ENCODE data around the gene PEAR1.

Gene PEAR1

DNA sequence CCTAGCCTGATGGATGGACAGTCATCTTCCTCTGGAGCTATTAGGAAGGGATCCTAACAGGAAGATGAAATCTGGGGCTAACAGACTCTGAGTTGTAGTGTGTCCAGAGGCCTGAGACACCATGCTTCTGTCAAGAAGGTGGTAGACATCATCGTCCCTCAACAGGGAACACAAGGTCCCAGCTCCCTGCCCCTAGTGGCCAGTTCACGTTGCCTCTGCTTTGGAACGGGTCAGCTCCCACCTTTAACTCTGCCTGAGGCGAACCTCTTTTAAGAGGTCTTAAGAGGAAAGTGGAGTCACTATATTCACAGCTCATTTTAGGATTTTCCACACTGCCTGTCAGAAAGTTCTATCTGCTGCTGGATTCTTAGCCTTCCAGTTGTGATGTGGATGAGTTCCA, 55.2 kb downstream of the PEAR1 start:
- H3K4me3 ChIP-seq (ENCODE audit: control insufficient read depth in 1 of 7, extremely low read depth in 1 of 7, insufficient read depth in 4 of 7, low read depth in 2 of 7, low read length in 6 of 7) = no peak overlapping the region
- CTCF ChIA-PET = interaction anchor here (0.7 to 1.3 kb wide), 5 partner anchors 9 to 102 kb away, joined by 3 to 4 read pairs (median 3); no protein-coding TSS in a partner anchor
- no peak for DNase-seq
- H3K9me3 ChIP-seq (ENCODE audit: control extremely low read depth in 1 of 5, control insufficient read depth in 4 of 5, insufficient read depth in 2 of 5, low read depth in 1 of 5, low read length in 4 of 5) = no peaks in the 10 kb centered on the region
- POLR2A ChIA-PET = no interaction called here
- H3K4me1 ChIP-seq (ENCODE audit: control extremely low read depth in 1 of 4, control insufficient read depth in 4 of 4, insufficient read depth in 4 of 4, low read length in 3 of 4) = no peaks in the 10 kb centered on the region
- WGBS (ENCODE audit: insufficient coverage) = 89% methylated on average over 3 of the region's 4 CpGs
- peaks cover 4 to 73% (median 38%) of the 10 kb centered on the region in 4 experiments for H3K36me3 ChIP-seq (ENCODE audit: control insufficient read depth in 4 of 4, insufficient read depth in 4 of 4, low read length in 3 of 4)
- H3K27me3 ChIP-seq (replicated peaks in 2 of 5; ENCODE audit: control insufficient read depth in 4 of 5, insufficient read depth in 5 of 5, low read length in 4 of 5) = no peaks in the 10 kb centered on the region
- H3K27ac ChIP-seq (ENCODE audit: insufficient read depth in 1 of 2, low read depth in 1 of 2, low read length in 2 of 2, poor library complexity in 1 of 2, severe bottlenecking in 2 of 2) = no peak overlapping the region

DNA sequence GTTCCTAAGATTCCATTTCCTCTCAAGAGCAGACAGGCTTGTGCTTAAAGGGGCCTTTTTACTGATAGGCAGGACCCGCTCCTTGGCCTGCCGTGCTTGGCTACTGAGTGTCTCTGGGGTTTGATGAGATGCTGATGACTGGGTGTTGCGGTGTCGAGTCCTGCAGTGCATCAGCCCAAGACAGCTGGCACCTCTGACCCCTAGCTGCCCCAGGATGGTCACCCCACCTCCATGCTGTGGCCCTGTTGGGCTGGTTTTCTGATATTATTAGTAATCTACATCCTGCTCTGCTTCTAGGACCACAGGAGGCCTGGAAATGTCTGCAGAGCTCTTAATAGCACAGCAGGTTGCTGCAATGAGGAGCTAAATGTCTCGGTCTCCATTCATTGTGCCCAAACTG, 55.6 kb downstream of the PEAR1 start:
- DNase-seq = no peak
- Histone ChIP-seq H3K4me1 (ENCODE audit: control extremely low read depth in 1 of 4, control insufficient read depth in 4 of 4, insufficient read depth in 4 of 4, low read length in 3 of 4) (no peaks in the 10 kb centered on the region), H3K4me3 (ENCODE audit: control insufficient read depth in 1 of 7, extremely low read depth in 1 of 7, insufficient read depth in 4 of 7, low read depth in 2 of 7, low read length in 6 of 7) (no peak overlapping the region), H3K27me3 (replicated peaks in 2 of 5; ENCODE audit: control insufficient read depth in 4 of 5, insufficient read depth in 5 of 5, low read length in 4 of 5) (no peaks in the 10 kb centered on the region), H3K9me3 (ENCODE audit: control extremely low read depth in 1 of 5, control insufficient read depth in 4 of 5, insufficient read depth in 2 of 5, low read depth in 1 of 5, low read length in 4 of 5) (no peaks in the 10 kb centered on the region), H3K36me3 (ENCODE audit: control insufficient read depth in 4 of 4, insufficient read depth in 4 of 4, low read length in 3 of 4) (peaks cover 4 to 68% (median 34%) of the 10 kb centered on the region in 4 experiments), H3K27ac (ENCODE audit: insufficient read depth in 1 of 2, low read depth in 1 of 2, low read length in 2 of 2, poor library complexity in 1 of 2, severe bottlenecking in 2 of 2) (no peak overlapping the region)
- ChIA-PET POLR2A (no interaction called here), CTCF (interaction anchor here (0.8 to 2.3 kb wide), 8 partner anchors 10 to 125 kb away, joined by 3 to 8 read pairs (median 4); no protein-coding TSS in a partner anchor)
- WGBS (ENCODE audit: insufficient coverage) = 89% methylated on average over 1 of the region's 5 CpGs

DNA sequence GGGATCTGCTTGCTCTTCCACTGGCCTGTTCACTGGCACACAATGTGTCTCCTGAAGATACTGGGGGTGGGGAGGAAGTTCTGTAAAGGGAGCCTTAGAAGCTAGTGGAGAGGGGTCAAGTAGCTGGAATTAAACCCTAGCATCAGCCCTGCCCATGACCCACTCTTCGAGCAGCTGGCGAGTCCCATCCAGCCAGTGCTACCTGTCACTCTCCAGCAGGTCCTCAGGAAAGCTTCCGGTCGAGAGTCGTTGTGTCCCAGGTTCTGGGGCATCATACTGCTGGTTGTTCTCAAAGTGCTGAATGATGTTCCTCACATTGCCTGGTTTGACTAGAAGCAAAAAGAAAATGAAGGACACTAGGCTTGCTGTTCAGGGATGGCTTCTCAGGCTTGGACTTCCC, 57.9 kb downstream of the PEAR1 start:
- no peak overlapping the region for H3K4me3 ChIP-seq (ENCODE audit: control insufficient read depth in 1 of 7, extremely low read depth in 1 of 7, insufficient read depth in 4 of 7, low read depth in 2 of 7, low read length in 6 of 7)
- ChIA-PET POLR2A (no interaction called here), CTCF (interaction anchor here (2.3 kb wide), 1 partner anchor 9 kb away, joined by 8 read pairs; no protein-coding TSS in a partner anchor)
- H3K36me3 ChIP-seq (ENCODE audit: control insufficient read depth in 4 of 4, insufficient read depth in 4 of 4, low read length in 3 of 4) = peaks cover 2 to 62% (median 36%) of the 10 kb centered on the region in 4 experiments
- DNase-seq = no peak
- no peak overlapping the region for H3K27ac ChIP-seq (ENCODE audit: insufficient read depth in 1 of 2, low read depth in 1 of 2, low read length in 2 of 2, poor library complexity in 1 of 2, severe bottlenecking in 2 of 2)
- no peaks in the 10 kb centered on the region for H3K27me3 ChIP-seq (replicated peaks in 2 of 5; ENCODE audit: control insufficient read depth in 4 of 5, insufficient read depth in 5 of 5, low read length in 4 of 5)
- no peaks in the 10 kb centered on the region for H3K9me3 ChIP-seq (ENCODE audit: control extremely low read depth in 1 of 5, control insufficient read depth in 4 of 5, insufficient read depth in 2 of 5, low read depth in 1 of 5, low read length in 4 of 5)
- no peaks in the 10 kb centered on the region for H3K4me1 ChIP-seq (ENCODE audit: control extremely low read depth in 1 of 4, control insufficient read depth in 4 of 4, insufficient read depth in 4 of 4, low read length in 3 of 4)
- 95% methylated on average over 5 of the region's 5 CpGs for WGBS (ENCODE audit: insufficient coverage)

DNA sequence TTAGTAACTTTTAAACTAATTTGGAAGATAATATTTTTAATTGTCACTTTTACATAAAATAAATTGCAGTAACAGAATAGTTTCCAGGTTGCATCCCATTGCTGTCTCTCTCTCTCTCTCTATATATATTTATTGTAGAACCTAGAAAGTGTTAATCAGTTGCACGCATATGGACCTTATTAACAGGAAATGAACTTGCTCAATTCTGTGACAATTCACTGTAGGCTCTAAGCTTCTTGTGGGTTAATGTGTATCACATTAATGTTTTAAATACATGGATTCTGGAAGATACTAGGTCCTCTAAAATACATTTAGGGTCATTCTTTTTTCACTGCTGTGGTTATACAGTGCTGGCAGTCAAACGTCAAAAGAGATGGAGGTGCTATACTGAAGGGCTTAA, 60.1 kb downstream of the PEAR1 start:
- DNase-seq = peak in 2 of 3 donors; percentile 30 to 61
- peaks cover 3 to 56% (median 27%) of the 10 kb centered on the region in 4 experiments for H3K36me3 ChIP-seq (ENCODE audit: control insufficient read depth in 4 of 4, insufficient read depth in 4 of 4, low read length in 3 of 4)
- no CpG with 5 or more reads among the region's 2 CpGs for WGBS (ENCODE audit: insufficient coverage)
- H3K27ac ChIP-seq (ENCODE audit: insufficient read depth in 1 of 2, low read depth in 1 of 2, low read length in 2 of 2, poor library complexity in 1 of 2, severe bottlenecking in 2 of 2) = no peak overlapping the region
- ChIA-PET CTCF (no interaction called here), POLR2A (no interaction called here)
- peaks cover 0 to 11% (median 8%) of the 10 kb centered on the region in 4 experiments for H3K4me1 ChIP-seq (ENCODE audit: control extremely low read depth in 1 of 4, control insufficient read depth in 4 of 4, insufficient read depth in 4 of 4, low read length in 3 of 4)
- H3K27me3 ChIP-seq (replicated peaks in 2 of 5; ENCODE audit: control insufficient read depth in 4 of 5, insufficient read depth in 5 of 5, low read length in 4 of 5) = no peaks in the 10 kb centered on the region
- no peaks in the 10 kb centered on the region for H3K9me3 ChIP-seq (ENCODE audit: control extremely low read depth in 1 of 5, control insufficient read depth in 4 of 5, insufficient read depth in 2 of 5, low read depth in 1 of 5, low read length in 4 of 5)
- H3K4me3 ChIP-seq (ENCODE audit: control insufficient read depth in 1 of 7, extremely low read depth in 1 of 7, insufficient read depth in 4 of 7, low read depth in 2 of 7, low read length in 6 of 7) = no peak overlapping the region

DNA sequence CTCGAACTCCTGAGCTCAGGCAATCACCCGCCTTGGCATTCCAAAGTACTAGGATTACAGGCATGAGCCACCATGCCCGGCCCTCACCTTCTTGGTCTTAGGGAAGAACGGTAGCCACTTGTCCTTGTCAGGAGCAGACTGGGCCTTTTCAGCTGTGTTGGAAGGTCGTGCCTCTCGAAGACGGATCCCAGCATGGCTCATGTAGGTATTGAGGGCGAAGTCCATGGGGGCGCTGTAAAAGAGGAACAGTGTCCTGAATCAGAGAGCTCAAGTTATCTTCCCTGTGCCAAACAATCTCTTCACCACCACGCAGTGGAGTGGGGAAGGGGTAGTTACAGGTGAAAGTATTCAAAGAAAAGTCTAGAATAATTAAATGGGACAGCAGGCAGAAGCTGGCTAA, 62.8 kb downstream of the PEAR1 start:
- H3K36me3 ChIP-seq (ENCODE audit: control insufficient read depth in 4 of 4, insufficient read depth in 4 of 4, low read length in 3 of 4) = peaks cover 3 to 56% (median 20%) of the 10 kb centered on the region in 4 experiments
- 98% methylated on average over 9 of the region's 10 CpGs for WGBS (ENCODE audit: insufficient coverage)
- CTCF ChIA-PET = interaction anchor here (1.0 to 1.5 kb wide), 3 partner anchors 11 to 67 kb away, joined by 3 to 5 read pairs (median 3); no protein-coding TSS in a partner anchor

DNA sequence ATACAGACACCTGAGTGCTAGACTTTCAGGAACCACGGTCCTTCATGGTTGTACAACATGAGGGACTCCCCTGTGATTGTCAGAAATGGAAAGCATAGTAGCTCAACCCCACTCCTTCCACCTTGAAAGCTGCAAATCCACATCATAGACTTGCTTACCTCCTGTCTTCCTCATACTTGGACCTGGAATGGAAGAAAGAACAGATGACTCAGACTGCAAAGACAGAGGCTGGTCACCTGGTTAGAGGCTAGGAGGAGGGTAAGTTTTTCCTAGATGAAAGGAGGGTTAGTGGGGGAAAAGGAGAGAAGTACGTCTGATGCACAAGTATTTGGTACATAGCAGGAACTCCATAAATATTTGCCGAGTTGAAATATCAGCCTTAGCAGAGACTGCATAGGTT, 64.1 kb downstream of the PEAR1 start:
- no peak for DNase-seq
- Histone ChIP-seq H3K27me3 (replicated peaks in 2 of 5; ENCODE audit: control insufficient read depth in 4 of 5, insufficient read depth in 5 of 5, low read length in 4 of 5) (no peaks in the 10 kb centered on the region), H3K36me3 (ENCODE audit: control insufficient read depth in 4 of 4, insufficient read depth in 4 of 4, low read length in 3 of 4) (peaks cover 6 to 61% (median 23%) of the 10 kb centered on the region in 4 experiments), H3K4me1 (ENCODE audit: control extremely low read depth in 1 of 4, control insufficient read depth in 4 of 4, insufficient read depth in 4 of 4, low read length in 3 of 4) (peaks cover 0 to 27% (median 15%) of the 10 kb centered on the region in 4 experiments), H3K27ac (ENCODE audit: insufficient read depth in 1 of 2, low read depth in 1 of 2, low read length in 2 of 2, poor library complexity in 1 of 2, severe bottlenecking in 2 of 2) (no peak overlapping the region), H3K4me3 (ENCODE audit: control insufficient read depth in 1 of 7, extremely low read depth in 1 of 7, insufficient read depth in 4 of 7, low read depth in 2 of 7, low read length in 6 of 7) (no peak overlapping the region), H3K9me3 (ENCODE audit: control extremely low read depth in 1 of 5, control insufficient read depth in 4 of 5, insufficient read depth in 2 of 5, low read depth in 1 of 5, low read length in 4 of 5) (no peaks in the 10 kb centered on the region)
- ChIA-PET POLR2A (interaction anchor here (0.6 kb wide), 1 partner anchor 282 kb away, joined by 4 read pairs; no protein-coding TSS in a partner anchor), CTCF (interaction anchor here (0.7 to 1.5 kb wide), 5 partner anchors 9 to 237 kb away, joined by 3 to 5 read pairs (median 3); no protein-coding TSS in a partner anchor)
- 90% methylated on average over 3 of the region's 3 CpGs for WGBS (ENCODE audit: insufficient coverage)

More for the DNA sequence above, 62.8 kb downstream of the PEAR1 start:
- POLR2A ChIA-PET = no interaction called here
- DNase-seq = no peak
- Histone ChIP-seq H3K9me3 (ENCODE audit: control extremely low read depth in 1 of 5, control insufficient read depth in 4 of 5, insufficient read depth in 2 of 5, low read depth in 1 of 5, low read length in 4 of 5) (no peaks in the 10 kb centered on the region), H3K4me3 (ENCODE audit: control insufficient read depth in 1 of 7, extremely low read depth in 1 of 7, insufficient read depth in 4 of 7, low read depth in 2 of 7, low read length in 6 of 7) (no peak overlapping the region), H3K27ac (ENCODE audit: insufficient read depth in 1 of 2, low read depth in 1 of 2, low read length in 2 of 2, poor library complexity in 1 of 2, severe bottlenecking in 2 of 2) (no peak overlapping the region), H3K4me1 (ENCODE audit: control extremely low read depth in 1 of 4, control insufficient read depth in 4 of 4, insufficient read depth in 4 of 4, low read length in 3 of 4) (peaks cover 0 to 27% (median 15%) of the 10 kb centered on the region in 4 experiments), H3K27me3 (replicated peaks in 2 of 5; ENCODE audit: control insufficient read depth in 4 of 5, insufficient read depth in 5 of 5, low read length in 4 of 5) (no peaks in the 10 kb centered on the region)

DNA sequence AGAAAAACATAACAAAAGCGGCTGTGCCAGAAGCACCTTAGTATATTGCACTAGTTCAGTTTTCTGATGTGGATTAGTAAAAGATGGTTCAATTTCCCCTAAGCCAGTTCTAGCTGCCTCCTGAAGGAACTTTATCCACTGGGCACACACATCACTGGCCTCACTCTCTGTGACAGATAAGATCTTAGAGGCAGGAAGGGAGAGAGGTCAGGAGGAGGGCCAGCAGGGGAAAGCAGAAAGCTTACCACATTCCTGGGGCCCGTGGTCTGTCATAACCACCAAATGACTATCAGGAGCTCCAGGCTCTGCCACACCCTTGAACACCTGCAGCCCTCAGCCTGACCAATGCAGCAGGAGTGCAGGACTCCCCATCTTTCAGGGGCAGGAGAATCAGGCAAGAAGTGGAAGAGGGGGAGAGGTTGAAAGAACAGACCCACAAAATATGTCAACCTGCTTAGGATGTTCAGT, 64.8 kb downstream of the PEAR1 start:
- WGBS (ENCODE audit: insufficient coverage) = 43% methylated on average over 2 of the region's 2 CpGs
- H3K4me3 ChIP-seq (ENCODE audit: control insufficient read depth in 1 of 7, extremely low read depth in 1 of 7, insufficient read depth in 4 of 7, low read depth in 2 of 7, low read length in 6 of 7) = no peak overlapping the region
- ChIA-PET POLR2A (interaction anchor here (0.6 kb wide), 1 partner anchor 282 kb away, joined by 4 read pairs; no protein-coding TSS in a partner anchor), CTCF (interaction anchor here (0.9 to 3.1 kb wide), 6 partner anchors 10 to 120 kb away, joined by 3 to 12 read pairs (median 3); partner anchors contain the start of gene LRRC71)
- H3K27me3 ChIP-seq (replicated peaks in 2 of 5; ENCODE audit: control insufficient read depth in 4 of 5, insufficient read depth in 5 of 5, low read length in 4 of 5) = no peaks in the 10 kb centered on the region
- no peak overlapping the region for H3K27ac ChIP-seq (ENCODE audit: insufficient read depth in 1 of 2, low read depth in 1 of 2, low read length in 2 of 2, poor library complexity in 1 of 2, severe bottlenecking in 2 of 2)
- peaks cover 6 to 63% (median 24%) of the 10 kb centered on the region in 4 experiments for H3K36me3 ChIP-seq (ENCODE audit: control insufficient read depth in 4 of 4, insufficient read depth in 4 of 4, low read length in 3 of 4)
- peak in 2 of 3 donors; percentile 31 to 54 for DNase-seq
- H3K4me1 ChIP-seq (ENCODE audit: control extremely low read depth in 1 of 4, control insufficient read depth in 4 of 4, insufficient read depth in 4 of 4, low read length in 3 of 4) = peaks cover 0 to 31% (median 16%) of the 10 kb centered on the region in 4 experiments
- H3K9me3 ChIP-seq (ENCODE audit: control extremely low read depth in 1 of 5, control insufficient read depth in 4 of 5, insufficient read depth in 2 of 5, low read depth in 1 of 5, low read length in 4 of 5) = no peaks in the 10 kb centered on the region
